HG03457 (cell line): ENCODE measurements around the gene SLAMF7.
A peak's percentile ranks its signal among the peaks of the same experiment; 100 is the strongest.
"Not testable (repeated sequence)": the region's sequence is repeated elsewhere in the genome, so short reads cannot be mapped to it uniquely, and the experiment has no call there.

Experiments used
- ATAC-seq: cut with Tn5 transposase; IDR thresholded peaks from one replicate; pipeline ENCODE4 v1.9.1; 2021; ENCODE audit warnings: moderate number of reproducible peaks; ENCODE audit not compliant: unreplicated experiment

SLAMF7 gene, protein sequence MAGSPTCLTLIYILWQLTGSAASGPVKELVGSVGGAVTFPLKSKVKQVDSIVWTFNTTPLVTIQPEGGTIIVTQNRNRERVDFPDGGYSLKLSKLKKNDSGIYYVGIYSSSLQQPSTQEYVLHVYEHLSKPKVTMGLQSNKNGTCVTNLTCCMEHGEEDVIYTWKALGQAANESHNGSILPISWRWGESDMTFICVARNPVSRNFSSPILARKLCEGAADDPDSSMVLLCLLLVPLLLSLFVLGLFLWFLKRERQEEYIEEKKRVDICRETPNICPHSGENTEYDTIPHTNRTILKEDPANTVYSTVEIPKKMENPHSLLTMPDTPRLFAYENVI

DNA sequence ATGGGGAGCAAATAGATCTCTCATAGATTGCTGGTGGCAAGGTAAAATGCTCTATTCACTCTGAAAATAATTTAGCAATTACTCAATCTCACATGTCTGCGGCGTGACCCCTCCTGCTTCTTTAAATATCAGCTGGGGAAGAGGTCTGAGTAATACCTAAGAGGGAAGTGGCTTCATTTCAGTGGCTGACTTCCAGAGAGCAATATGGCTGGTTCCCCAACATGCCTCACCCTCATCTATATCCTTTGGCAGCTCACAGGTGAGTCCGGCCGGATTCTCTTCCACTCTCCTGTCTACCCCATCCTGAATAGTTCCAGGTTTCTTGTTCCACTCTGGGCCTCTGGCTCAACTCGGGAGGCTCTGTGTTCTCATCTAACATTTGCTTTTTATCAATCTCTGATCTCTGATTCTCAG, at the start of gene SLAMF7:
SLAMF7 (plus strand) TSS at position 150 of the 414 bp plus-strand sequence; CDS start at position 205, 55 bp downstream.
- ATAC-seq = peak; percentile 47

DNA sequence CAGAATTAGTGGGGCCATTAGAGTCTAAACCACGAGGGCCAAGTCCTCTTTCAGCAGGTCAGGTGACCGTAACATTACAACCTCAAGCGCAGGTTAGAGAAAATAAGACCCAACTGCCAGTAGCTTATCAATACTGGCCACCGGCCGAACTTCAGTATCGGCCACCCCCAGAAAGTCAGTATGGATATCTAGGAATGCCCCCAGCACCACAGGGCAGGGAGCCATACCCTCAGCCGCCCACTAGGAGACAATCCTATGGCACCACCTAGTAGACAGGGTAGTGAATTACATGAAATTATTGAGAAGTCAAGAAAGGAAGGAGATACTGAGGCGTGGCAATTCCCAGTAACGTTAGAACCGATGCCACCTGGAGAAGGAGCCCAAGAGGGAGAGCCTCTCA, 46.7 kb upstream of the SLAMF7 start:
- not testable (repeated sequence) for ATAC-seq

DNA sequence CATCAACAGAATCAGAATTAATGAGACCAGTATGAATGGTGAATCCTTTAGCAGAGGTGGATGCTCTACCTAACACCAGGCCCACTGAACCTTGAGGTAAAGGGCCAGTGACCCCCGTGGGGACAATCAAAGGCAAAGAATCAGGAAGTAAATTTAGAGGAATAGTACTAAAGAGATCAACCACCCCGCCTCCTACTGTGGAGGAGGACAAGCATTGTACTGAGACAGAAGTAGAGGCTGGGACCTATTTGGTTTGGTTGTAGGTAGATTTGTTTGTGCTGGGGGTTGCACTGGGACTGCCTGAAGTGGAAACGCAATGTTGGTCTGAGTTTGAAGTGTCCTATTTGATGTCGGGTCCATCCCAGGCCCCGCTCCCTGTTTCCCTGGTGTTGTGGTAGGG, 36.9 kb upstream of the SLAMF7 start:
- ATAC-seq = no peak

- ATAC-seq = no peak
Measured at GRCh38 chr1:160704250-160704649, 34.8 kb upstream of the SLAMF7 start.

- ATAC-seq = not testable (repeated sequence)
Measured at GRCh38 chr1:160705212-160705621, 33.8 kb upstream of the SLAMF7 start.

GRCh38 chr1:160705742-160706141, 33.3 kb upstream of the SLAMF7 start:
- no peak for ATAC-seq

- no peak for ATAC-seq
Measured at GRCh38 chr1:160706526-160707235, 32.4 kb upstream of the SLAMF7 start.

DNA sequence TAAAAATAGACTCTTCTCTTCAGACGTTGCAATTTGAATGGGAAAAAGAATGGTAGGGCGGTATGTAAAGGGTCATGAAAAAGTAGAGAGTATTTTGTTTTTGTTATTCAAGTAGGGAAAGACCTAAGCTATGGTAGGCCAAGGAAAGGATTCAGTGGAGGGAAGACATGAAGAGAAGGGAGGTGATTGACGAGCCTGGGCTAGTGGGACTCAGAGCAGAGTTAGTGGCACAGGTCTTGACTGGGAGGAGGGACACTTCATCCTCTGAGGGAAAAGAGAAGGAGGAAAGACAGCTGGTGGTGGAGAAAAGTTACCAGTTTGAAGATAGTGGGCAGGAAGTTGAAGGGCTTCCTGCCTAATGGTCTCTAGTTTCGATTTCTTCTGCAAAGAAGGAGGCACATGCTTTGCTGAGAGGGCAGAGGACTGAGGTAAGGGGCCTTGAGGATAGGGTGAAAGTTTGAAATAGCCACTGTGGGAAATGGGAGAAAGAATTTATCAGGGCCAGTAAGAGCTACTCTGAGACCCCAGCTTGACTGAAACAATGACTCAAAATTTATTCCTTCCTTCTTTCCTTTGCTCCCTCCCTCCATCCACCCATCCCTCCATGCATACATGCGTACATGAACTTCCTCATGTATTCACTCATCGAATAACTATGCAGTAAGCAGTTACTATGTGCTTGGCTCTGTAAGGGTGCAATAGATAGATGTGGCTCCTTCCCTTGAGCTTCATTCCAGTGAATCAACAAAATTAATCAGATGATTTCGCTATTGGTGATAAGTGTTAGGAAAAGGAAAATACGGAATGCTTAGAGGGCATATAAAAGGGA, 31.6 kb upstream of the SLAMF7 start:
- ATAC-seq = no peak

DNA sequence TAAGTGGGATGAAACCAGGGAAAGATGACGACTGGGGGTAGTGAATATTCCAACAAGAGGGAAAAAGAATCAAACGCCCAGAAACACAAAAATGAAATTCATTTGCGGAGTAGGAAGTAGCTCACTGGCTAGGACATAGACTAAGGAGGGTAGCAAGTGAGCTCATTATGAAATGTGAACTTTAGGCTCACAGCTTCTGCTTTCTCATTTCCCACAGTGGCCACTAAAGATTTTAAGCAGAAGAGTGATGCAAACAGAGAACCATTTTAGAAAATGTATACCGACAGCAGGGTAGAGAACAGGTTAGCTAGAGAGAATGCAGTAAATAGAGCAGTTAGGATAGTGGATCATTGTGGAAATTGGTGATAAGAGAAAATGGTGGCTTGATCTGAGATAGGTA, 30.9 kb upstream of the SLAMF7 start:
- no peak for ATAC-seq

GRCh38 chr1:160708801-160709200, 30.2 kb upstream of the SLAMF7 start:
- ATAC-seq = no peak

DNA sequence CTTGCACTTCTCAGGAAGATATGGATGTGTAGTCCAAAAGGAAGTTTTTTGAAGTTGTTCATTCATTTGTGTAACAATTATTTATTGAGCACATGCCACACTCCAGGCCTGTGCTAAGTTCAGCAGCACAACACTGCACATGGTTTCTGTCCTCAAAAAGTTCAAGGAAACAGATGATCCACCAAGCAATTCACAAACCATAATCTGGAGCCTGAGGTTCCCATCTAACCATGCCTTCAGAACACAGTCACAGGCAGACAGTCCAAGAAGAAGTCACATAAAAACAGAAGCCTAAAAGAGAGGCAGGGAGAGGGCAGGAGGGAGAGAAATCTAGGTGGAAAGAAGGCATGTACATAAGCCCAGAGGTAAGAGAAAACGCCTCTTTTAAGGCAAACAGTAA, 29.3 kb upstream of the SLAMF7 start:
- ATAC-seq = no peak

- ATAC-seq = no peak
Measured at GRCh38 chr1:160710517-160711252, 28.4 kb upstream of the SLAMF7 start.

- ATAC-seq = no peak
Measured at GRCh38 chr1:160711276-160711601, 27.8 kb upstream of the SLAMF7 start.

DNA sequence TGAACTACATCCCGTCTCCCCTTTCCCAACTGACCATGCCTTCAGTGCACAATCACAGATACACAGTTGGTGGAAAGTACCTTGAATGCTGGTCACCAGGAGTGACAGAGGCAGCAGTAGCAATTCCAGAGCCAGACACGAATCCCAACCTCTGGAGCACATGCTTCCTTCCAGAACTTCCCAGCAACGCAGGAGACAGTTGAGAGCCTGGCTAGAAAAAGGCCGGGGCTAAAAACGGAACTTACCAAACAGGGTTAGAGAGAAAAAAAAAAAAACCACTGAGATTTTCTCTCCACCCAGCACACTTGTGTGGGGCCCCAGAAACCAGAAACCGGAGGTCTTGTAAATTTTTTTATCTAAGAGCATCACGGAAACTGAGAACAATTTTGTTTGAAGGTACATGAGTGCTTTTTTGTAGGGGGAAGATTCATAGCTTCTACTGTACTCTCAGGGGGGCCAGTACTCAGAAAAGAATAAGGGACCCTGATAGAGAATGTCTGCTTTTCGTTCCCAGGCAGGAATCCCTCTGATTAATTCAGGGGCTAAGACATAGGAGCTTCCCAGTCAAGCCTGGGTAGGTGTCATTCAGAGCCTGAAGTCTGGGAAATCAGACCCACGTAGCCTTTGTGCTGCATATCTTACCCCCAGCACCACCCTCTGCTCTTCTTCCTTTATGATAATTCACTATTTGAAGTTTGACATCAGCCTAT, 27.3 kb upstream of the SLAMF7 start, which contains the start of gene CD48:
CD48 (minus strand) TSS at position 221 of the 710 bp plus-strand sequence; CDS start at position 162, 59 bp downstream.
- no peak for ATAC-seq

- peak; percentile 29 for ATAC-seq
Measured at GRCh38 chr1:160712525-160713080, 26.4 kb upstream of the SLAMF7 start.

DNA sequence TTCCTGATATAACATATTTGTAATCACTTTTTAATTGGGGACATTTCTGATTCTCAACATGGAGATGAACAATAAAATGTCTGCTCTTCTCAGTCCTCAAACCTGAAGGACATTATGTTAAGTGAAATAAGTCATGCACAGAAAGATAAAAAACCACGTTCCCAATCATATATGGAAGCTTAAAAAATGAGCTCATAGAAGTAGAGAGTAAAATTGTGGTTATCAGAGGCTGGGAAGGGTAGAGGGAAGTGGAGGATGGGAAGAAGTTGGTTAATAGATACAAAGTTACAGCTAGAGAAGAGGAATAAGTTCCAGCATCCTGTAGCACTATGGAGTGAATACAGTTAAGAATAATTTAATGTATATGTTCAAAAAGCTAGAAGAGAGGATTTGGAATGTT, 25.9 kb upstream of the SLAMF7 start:
- ATAC-seq = no peak

GRCh38 chr1:160714034-160714648, 24.9 kb upstream of the SLAMF7 start:
- ATAC-seq = not testable (repeated sequence)

DNA sequence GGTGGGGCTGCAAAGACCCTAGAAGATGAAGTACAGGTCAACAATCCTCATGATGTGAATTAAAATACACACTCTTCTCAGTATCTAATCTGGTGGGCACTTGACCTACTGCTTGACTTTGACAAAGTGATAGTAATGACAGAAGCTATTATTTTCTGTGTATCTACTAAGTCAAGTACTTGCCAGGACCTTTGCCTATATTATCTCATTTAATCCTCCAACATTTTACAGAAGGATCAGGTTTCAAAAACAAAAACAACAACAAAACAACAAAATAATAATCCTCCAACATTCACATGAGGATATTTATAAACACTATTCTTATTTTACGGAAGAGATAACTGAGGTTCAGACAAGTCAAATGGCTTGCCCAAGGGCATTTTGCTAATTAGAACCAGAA, 23.0 kb upstream of the SLAMF7 start:
- ATAC-seq = no peak

DNA sequence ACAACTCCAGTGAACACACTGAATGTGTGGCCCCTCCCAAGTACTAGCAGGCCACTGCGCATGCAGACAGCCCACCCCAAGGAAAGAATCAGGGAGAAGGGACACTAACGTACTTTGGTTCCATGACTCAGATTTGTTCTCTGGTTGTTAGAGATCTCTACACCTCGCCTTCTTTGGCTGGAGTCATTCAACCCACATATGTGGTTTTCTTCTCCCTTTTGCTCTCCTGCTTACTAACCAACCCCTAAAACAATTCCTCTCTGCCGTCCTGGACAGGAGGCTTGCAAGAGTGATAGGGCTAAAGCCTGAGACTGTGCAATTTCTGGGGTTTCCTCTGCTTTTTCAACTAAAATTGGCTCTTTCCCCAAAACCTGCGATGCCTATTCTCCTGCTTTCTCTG, 21.7 kb upstream of the SLAMF7 start:
- ATAC-seq = no peak
